ENCODE data around the gene NXPE3.

GRCh38 chr3:101729586-101729985 lies 49.4 kb upstream of the NXPE3 start:
- TF ChIP-seq CTCF (conservative IDR thresholded peaks at IDR 0.05) (no peak), EZH2 (IDR thresholded peaks at IDR 0.05; ENCODE audit: low read depth) (no peak)
